Stimulated activated CD8-positive, alpha-beta memory T cell treated with anti-CD3 and anti-CD28 coated beads, Interleukin-7, amount 100 ng/mL, for 48 hours (primary cell): Measurements from ENCODE around the gene FGFR3.

Source experiments
- DNase-seq, 2 donors: peaks; one replicate each; pipeline ENCODE4 v3.0.0-alpha.2; 2020; ENCODE audit warnings: low read depth in 1 of 2; ENCODE audit errors: extremely low read depth in 1 of 2

The FGFR3 gene

GRCh38 chr4:1769692-1770091 lies 23.4 kb upstream of the FGFR3 start:
- no peak for DNase-seq

GRCh38 chr4:1770245-1770644 lies 22.8 kb upstream of the FGFR3 start:
- DNase-seq: no peak

GRCh38 chr4:1770791-1771231 lies 22.3 kb upstream of the FGFR3 start:
- DNase-seq: no peak

GRCh38 chr4:1771555-1772305 lies 21.4 kb upstream of the FGFR3 start:
- no peak for DNase-seq

- DNase-seq: no peak
Observed at GRCh38 chr4:1772853-1773538, 20.1 kb upstream of the FGFR3 start.

- DNase-seq: no peak
Observed at GRCh38 chr4:1773754-1774153, 19.3 kb upstream of the FGFR3 start.

- no peak for DNase-seq
Observed at GRCh38 chr4:1775731-1776500, 17.2 kb upstream of the FGFR3 start.

GRCh38 chr4:1776521-1777161 lies 16.5 kb upstream of the FGFR3 start:
- DNase-seq: no peak

GRCh38 chr4:1777822-1778641 lies 15.1 kb upstream of the FGFR3 start:
- no peak for DNase-seq

GRCh38 chr4:1778642-1779392 lies 14.3 kb upstream of the FGFR3 start:
- no peak for DNase-seq

- DNase-seq: no peak
Observed at GRCh38 chr4:1779588-1780382, 13.3 kb upstream of the FGFR3 start.

GRCh38 chr4:1780435-1780834 lies 12.7 kb upstream of the FGFR3 start:
- DNase-seq: no peak

GRCh38 chr4:1783015-1783414 lies 10.1 kb upstream of the FGFR3 start:
- no peak for DNase-seq

- no peak for DNase-seq
Observed at GRCh38 chr4:1783970-1784369, 9.1 kb upstream of the FGFR3 start.

GRCh38 chr4:1784395-1784788 lies 8.7 kb upstream of the FGFR3 start:
- DNase-seq: no peak

- no peak for DNase-seq
Observed at GRCh38 chr4:1784789-1785591, 8.1 kb upstream of the FGFR3 start.

GRCh38 chr4:1785592-1785991 lies 7.5 kb upstream of the FGFR3 start:
- no peak for DNase-seq
